ENCODE measurements around the gene PKD1L1. TPM values are rescaled to one million over a fixed set of nuclear protein-coding genes. Genes with fewer than 3 reads are reported as not detected.
A peak's percentile ranks its signal among the peaks of the same experiment; 100 is the strongest.

PKD1L1 gene, protein sequence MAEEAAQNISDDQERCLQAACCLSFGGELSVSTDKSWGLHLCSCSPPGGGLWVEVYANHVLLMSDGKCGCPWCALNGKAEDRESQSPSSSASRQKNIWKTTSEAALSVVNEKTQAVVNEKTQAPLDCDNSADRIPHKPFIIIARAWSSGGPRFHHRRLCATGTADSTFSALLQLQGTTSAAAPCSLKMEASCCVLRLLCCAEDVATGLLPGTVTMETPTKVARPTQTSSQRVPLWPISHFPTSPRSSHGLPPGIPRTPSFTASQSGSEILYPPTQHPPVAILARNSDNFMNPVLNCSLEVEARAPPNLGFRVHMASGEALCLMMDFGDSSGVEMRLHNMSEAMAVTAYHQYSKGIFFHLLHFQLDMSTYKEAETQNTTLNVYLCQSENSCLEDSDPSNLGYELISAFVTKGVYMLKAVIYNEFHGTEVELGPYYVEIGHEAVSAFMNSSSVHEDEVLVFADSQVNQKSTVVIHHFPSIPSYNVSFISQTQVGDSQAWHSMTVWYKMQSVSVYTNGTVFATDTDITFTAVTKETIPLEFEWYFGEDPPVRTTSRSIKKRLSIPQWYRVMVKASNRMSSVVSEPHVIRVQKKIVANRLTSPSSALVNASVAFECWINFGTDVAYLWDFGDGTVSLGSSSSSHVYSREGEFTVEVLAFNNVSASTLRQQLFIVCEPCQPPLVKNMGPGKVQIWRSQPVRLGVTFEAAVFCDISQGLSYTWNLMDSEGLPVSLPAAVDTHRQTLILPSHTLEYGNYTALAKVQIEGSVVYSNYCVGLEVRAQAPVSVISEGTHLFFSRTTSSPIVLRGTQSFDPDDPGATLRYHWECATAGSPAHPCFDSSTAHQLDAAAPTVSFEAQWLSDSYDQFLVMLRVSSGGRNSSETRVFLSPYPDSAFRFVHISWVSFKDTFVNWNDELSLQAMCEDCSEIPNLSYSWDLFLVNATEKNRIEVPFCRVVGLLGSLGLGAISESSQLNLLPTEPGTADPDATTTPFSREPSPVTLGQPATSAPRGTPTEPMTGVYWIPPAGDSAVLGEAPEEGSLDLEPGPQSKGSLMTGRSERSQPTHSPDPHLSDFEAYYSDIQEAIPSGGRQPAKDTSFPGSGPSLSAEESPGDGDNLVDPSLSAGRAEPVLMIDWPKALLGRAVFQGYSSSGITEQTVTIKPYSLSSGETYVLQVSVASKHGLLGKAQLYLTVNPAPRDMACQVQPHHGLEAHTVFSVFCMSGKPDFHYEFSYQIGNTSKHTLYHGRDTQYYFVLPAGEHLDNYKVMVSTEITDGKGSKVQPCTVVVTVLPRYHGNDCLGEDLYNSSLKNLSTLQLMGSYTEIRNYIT (N-terminal part only)
- total RNA-seq, result 0.05 and 0.13 TPM in 2 replicates
- long read RNA-seq, partial matches to known transcripts, result 0 of 1 reads
- long read RNA-seq, other reads (novel, unspliced or antisense), result 1 of 1 reads

DNA sequence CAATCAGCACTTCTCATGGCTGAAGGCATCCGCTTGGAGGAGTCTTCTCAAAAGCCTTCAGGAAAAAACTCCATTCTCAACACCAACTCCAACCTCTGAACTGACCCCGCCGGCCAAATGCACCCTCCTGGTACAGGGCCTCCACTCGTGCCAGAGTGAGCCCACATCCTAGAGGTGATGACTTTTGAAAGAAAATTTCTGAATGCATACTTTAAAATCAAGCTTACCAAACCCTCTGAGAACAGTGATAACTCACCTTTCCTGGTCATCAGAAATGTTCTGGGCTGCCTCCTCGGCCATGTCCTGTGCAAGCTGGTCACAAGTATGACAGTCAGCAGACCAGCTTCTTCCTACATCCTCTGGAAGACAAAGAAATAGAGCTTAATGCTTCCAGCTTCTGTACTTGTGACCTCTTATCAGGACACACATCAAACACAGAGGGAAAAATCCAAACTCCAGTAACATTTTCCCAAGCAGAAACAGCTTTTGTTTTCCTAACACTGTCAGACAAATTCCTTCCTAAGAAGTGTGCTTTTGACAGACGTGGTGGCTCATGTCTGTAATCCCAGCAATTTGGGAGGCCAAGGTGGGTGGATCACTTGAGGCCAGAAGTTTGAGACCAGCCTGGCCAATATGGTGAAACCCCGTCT, at the start of gene PKD1L1:
Gene PKD1L1 (minus strand): TSS at position 326 of the 650 bp plus-strand sequence. CDS start 26 bp downstream, at position 300.
- H3K36me3 Mint-ChIP-seq (ENCODE audit: unreplicated experiment), result no peaks in the 10 kb centered on the region
- H3K27ac Mint-ChIP-seq (ENCODE audit: unreplicated experiment), result no peak within 1 kb of the TSS
- DNase-seq (ENCODE audit: extremely low spot score, unreplicated experiment), result peak; percentile 54
- no peaks in the 10 kb centered on the region for H3K27me3 Mint-ChIP-seq (ENCODE audit: unreplicated experiment)
- H3K4me1 Mint-ChIP-seq (ENCODE audit: unreplicated experiment), result peaks cover 20% of the 10 kb centered on the region
- no peaks in the 10 kb centered on the region for H3K9me3 Mint-ChIP-seq (ENCODE audit: unreplicated experiment)
- H3K4me3 Mint-ChIP-seq (ENCODE audit: unreplicated experiment), result no peak within 1 kb of the TSS
- TF ChIP-seq CTCF (IDR thresholded peaks at IDR 0.05), result no peak

- Mint-ChIP-seq H3K4me1 (ENCODE audit: unreplicated experiment) (peaks cover 18% of the 10 kb centered on the region), H3K27me3 (ENCODE audit: unreplicated experiment) (no peaks in the 10 kb centered on the region), H3K36me3 (ENCODE audit: unreplicated experiment) (no peaks in the 10 kb centered on the region), H3K9me3 (ENCODE audit: unreplicated experiment) (no peaks in the 10 kb centered on the region), H3K27ac (ENCODE audit: unreplicated experiment) (peak overlapping the region; percentile 80), H3K4me3 (ENCODE audit: unreplicated experiment) (peak overlapping the region; percentile 83)
- no peak for DNase-seq (ENCODE audit: extremely low spot score, unreplicated experiment)
- peak; percentile 13 for TF ChIP-seq CTCF (IDR thresholded peaks at IDR 0.05)
Measured at GRCh38 chr7:47992446-47992845, 44.2 kb upstream of the PKD1L1 start.

DNA sequence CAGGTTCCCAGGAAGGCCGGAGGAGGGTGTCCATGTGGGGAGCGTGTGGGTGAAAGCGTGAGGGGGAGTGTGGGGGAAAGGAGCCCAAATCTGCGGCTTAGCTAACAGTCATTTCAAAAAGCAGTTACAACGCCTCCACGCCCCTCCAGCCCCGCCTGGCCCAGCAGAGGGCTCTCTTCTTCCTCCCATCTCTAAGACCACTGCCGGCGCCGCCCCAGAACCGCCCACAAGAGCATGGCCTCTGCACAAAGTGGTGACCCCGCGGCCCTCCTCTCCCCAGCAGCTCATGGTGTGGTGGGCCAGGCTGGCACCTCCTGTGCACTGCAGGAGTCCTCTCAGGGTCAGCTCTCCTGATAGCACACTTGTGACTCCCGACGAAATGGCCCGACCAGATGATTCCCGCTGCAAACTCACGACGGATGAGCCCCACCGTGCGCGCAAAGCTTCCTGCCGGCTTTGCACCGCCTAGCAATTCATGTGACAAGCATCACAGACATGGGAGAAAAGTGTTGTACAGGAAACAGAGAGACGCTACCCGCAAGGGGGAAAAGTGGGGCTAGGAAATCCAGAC, 43.6 kb upstream of the PKD1L1 start:
- TF ChIP-seq CTCF (IDR thresholded peaks at IDR 0.05), result peak; percentile 90
- Mint-ChIP-seq H3K27me3 (ENCODE audit: unreplicated experiment) (no peaks in the 10 kb centered on the region), H3K36me3 (ENCODE audit: unreplicated experiment) (no peaks in the 10 kb centered on the region), H3K4me1 (ENCODE audit: unreplicated experiment) (peaks cover 18% of the 10 kb centered on the region), H3K9me3 (ENCODE audit: unreplicated experiment) (no peaks in the 10 kb centered on the region), H3K4me3 (ENCODE audit: unreplicated experiment) (peak overlapping the region; percentile 83), H3K27ac (ENCODE audit: unreplicated experiment) (peak overlapping the region; percentile 80)
- DNase-seq (ENCODE audit: extremely low spot score, unreplicated experiment), result peak; percentile 89

DNA sequence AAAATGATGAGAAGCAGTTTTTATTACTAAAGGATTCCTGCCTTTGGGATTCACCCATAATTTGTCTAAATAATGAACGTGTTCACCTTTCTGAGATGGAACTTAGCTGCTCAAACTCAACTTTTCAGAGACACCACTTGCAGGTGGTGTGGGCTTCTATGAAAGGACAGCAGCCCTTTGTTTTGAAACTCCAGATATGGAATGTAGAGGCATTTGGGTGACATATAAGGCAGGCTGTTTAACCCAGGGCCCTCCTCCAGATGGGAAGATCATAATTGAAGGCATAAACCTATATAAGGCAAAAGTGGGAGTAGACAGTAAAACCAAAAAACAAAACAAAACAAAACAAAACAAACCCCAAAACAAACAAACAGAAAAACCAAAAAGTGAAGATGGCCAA, 43.0 kb upstream of the PKD1L1 start:
- no peak for DNase-seq (ENCODE audit: extremely low spot score, unreplicated experiment)
- Mint-ChIP-seq H3K27me3 (ENCODE audit: unreplicated experiment) (no peaks in the 10 kb centered on the region), H3K9me3 (ENCODE audit: unreplicated experiment) (no peaks in the 10 kb centered on the region), H3K4me1 (ENCODE audit: unreplicated experiment) (peaks cover 18% of the 10 kb centered on the region), H3K4me3 (ENCODE audit: unreplicated experiment) (peak overlapping the region; percentile 83), H3K27ac (ENCODE audit: unreplicated experiment) (peak overlapping the region; percentile 80), H3K36me3 (ENCODE audit: unreplicated experiment) (no peaks in the 10 kb centered on the region)
- no peak for TF ChIP-seq CTCF (IDR thresholded peaks at IDR 0.05)
